Inflammatory macrophage treated with lipopolysaccharide for 4 hours (primary cell): ENCODE results near the gene DTNB.
"Not testable (repeated sequence)": the region's sequence is repeated elsewhere in the genome, so short reads cannot be mapped to it uniquely, and the experiment has no call there.

Source experiments
- DNase-seq: peaks from one replicate; pipeline ENCODE4 v3.0.0-alpha.2; 2020

DTNB gene

DNA sequence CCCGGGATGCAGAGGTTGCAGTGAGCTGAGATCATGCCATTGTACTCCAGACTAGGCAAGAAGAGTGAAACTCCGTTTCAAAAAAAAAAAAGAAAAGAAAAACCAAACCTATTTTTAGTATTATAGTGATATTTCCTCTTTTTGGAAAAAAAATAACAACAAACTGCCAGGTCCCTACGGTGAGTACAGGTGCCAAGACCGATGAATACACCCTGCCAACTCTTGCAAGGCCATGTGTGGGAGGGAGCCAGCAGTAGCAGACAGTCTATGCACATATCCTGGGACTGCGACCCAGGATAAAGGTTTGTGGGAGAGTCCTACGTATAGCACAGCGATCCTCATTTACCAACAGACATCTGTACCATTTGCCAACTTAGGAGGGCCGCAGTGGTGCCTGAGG lies 262.1 kb downstream of the DTNB start:
- DNase-seq = no peak

DNA sequence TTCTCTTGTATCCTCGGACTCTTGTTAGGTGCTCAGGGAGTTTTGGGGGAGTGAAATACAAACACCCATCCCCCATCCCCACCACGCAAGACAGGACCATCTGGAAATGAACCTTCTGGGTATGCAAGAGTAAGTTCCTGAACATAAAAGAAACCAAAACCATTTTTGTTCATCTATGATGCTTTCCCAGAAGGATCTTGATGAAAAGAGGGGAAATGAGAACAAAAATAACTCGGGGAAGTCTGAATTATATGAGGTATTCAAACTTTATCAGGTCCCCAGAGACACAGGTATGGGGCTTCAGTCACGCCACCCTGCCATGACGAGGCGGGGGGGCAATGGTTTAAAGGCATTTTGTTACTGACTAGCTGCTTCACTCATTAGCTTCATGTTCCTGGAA lies 263.0 kb downstream of the DTNB start:
- DNase-seq = peak; percentile 31

DNA sequence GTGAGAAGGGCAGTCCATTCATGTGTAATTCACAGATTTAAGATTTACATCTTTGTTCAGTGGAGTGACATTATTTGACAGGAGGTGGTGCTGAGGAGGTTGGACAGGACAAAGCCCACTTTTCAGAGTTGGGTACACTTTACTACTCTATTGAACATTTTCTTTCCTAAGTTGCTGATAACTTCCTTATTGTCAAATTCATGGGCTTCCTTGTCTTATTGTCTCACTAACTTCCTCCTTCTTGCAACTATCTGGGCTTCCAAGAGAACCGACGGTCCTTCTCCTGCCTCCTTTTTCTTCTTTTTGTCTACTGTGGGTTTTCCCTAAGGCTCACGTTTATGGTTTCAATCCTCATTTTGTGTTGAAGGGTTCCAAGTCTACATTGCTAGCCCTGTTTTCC lies 263.9 kb downstream of the DTNB start:
- DNase-seq = peak; percentile 21

DNA sequence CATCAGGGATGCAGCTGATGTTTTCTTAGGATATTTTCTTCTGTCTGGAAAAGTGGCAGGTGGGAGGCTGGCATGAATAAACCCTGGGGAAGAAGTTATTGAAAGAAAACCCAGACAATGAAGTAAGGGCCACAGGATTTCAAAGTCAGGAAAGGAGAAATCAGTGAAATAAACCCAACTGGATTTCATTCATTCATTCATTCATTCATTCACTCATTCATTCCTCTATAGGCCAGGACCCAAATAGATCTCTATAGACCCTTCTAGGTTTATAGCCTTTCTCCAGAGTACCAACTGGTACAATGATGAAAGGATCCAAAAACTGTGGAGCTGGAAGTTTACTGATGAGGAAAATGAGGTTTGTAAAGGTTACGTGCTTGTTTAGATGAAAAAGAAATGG lies 264.3 kb downstream of the DTNB start:
- DNase-seq = no peak

DNA sequence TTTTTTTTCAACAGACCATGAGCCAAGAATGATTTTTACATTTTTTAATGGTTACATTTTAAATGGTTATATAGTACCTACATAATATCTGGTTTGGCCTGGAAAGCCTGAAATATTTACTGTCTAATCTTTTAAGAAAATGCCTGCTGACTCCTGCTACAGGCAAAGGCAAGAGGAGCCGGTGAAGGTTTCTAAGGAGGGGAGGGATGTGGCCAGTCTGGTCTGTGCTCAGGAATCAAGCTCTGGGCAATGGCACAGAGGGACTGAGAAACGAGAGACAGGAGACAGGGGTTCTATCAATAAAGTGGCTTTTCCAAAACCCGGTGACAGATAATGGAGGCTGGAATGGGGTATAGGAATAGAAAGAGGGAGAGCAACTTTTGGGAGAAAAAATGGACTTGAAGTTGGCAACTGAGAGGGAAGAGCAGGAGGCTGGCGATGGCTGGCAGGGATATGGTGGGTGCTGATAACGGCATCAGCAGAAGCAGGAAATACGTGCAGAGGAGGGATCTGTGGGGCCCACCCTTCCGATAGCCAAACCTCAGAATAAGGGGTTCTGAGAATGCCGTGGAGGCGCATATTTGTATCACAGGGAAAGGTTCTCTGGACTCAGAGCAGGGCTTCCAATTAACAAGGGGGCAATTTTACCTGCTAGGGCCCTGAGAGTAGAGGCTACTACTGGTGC lies 267.6 kb downstream of the DTNB start:
- DNase-seq = no peak

DNA sequence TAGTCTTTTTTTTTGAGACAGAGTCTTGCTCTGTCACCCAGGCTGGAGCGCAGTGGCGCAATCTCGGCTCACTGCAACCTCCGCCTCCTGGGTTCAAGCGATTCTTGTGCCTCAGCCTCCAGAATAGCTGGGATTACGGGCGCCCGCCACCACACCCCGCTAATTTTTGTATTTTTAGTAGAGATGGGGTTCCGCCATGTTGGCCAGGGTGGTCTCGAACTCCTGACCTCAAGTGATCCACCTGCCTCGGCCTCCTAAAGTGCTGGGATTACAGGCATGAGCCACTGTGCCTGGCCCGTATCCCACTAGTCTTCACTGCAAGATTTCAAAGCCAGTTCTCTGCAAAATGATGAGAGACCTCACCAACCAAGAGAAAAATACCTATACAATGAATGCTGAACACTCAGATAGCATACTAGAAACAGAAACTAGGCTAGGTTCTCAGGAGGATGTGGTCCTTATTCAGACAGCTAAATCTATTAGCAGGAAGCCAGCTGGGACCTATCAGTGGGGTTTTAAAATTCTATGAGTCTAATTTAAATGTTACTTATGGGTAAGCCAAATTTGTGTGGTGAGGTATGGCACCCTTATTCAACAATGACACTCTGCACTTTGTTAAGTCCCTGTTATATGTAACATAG lies 270.1 kb downstream of the DTNB start:
- not testable (repeated sequence) for DNase-seq

DNA sequence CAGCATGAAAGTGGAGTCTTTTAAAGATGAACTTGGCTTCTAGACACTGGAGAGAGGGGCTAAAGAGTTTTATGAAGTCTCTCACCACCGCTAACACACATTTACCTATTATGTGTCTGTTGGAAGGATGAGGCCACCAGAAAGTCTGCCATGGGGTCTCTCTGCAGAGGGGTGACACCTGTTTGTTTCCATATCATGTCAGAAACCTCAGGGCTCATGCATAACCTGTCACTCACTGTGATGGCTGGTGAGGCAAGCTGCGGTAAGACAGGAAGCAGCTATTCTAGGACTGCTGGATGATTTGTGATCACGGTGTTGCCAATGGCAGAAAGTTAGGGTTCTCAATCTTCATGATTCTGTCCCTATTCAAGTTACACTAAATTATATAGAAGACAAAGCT lies 270.9 kb downstream of the DTNB start:
- no peak for DNase-seq

DNA sequence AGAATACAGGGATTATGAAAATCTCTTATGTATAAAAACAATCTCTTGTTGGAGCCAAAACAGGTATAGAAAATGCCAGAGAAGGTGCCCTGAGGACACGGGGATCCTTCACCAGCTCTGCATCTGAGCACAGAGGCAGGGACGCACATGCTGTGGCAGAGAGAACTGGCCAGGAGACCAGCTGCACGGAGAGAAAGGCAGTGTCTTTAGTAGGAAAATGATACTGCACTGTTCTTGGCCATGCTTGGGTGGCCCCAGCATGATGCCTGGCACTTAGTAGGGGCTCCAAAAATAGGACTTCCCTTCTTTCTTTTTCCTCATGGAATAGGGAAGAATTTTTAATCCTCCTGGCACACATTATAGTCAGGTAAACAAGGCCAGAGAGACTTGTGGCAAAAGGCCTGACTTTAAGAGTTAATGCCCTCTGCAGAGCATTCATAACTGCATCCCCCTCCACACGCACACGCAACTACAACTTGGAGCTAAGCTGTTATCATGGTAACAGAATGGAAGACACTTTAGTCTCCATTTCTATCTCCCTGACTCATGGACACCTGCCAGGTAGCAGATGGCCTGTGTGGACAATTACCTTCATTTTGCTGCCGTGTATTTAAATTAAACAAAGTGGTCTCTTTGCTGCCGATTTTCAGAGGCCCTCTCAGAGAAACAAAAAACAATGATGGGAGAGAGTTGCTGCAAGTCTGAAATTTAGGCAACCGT lies 271.9 kb downstream of the DTNB start:
- DNase-seq = no peak

DNA sequence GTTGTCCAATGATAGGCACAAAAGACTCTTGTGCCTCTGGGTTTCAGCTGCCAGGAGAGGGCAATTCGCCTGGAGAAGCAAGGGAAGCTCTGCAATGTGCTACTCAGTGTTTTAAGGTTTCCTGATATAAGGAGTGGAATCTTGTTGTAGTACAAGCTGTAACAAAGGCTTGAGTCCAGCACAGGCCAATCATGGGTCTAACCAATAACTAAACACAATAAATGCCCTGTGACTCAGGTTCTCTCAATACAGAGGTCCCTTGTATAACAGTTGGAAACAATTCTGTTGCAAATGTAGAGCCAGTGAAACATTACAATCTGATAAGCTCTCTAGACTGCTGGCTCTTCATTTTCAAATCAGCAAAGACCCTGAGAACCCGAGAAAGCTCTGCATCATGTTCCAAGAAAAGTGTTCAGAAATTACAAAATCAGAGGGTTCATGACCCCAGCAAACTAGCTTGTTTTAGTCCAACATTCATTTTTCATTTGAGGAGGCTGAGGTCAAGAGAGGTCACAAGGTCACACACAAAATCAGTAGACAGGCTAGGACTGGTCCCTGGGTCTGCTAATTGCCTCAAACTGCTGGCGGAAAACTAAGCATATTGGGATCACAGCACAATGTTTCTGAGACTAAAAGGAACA lies 272.7 kb downstream of the DTNB start:
- no peak for DNase-seq

DNA sequence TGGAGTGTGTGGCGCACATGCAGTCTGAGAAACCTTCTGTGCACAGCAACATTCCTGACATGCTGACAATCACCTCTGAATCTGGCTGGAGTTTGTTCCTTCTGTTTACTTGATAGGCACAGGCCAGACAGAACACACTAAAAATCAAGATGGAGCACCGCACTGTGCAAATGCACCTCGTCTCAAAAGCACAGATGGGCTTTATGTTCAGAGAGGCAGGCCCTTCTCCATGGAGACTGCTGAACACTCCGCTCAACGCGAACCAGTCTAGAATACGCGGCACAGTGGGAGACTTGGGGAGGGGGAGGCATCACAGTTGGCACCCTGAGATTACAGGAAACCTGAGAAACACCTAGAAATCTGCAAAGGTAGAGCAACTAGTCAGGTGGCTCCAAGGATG lies 273.2 kb downstream of the DTNB start:
- no peak for DNase-seq

DNA sequence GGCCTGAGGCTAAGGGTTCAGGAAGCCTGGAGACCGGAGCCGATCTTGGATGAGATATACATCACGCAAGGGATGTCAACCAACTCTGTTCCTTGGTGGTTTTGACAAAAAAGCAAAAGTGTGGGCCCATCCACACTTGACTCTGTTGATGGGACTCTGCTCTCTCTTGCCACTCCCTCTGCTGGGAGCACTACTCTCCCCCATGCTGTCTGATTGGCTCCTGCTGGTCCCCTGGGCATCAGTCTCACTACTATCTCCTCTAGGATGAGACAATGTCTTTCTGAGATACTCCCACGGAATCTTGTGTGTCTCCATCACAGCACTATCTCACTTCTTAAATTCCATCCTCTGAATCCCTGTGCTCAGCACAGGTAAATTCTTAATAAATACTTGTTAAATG lies 274.8 kb downstream of the DTNB start:
- no peak for DNase-seq

DNA sequence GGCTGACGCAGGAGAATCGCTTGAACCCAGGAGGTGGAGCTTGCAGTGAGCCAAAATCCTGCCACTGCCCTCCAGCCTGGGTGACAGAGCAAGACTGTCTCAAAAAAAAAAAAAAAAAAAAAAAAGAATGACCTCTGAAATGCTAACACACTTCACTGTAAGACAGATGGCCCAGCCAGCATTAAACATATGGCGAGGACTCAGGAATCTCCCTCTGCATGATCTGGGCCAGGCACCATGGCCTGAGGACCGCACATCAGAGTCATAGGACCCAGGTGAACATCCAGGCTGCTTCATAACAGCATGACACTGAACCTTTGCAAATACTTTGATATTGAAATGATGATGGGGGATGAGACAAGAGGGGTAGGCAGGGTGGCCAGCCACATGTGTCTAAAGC lies 275.6 kb downstream of the DTNB start:
- no peak for DNase-seq

DNA sequence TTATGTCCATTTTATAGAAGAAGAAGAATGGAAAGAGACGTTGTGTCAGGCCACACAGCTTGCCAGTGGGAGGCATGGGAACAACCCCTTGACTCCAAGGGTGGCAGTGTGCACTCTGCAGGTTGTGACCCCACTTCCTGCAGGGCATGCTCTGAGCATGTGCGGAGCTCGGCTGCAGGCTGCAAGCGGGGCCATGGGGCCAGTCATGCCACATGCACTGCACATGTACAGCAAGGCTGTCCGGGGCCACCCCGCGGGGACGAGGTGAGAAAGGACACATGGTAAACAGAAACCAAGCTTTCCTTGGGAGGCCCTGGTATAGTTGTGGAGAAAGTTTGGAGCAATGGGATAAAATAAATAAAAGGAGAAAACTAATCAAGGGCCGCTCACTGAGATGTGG lies 284.2 kb downstream of the DTNB start:
- DNase-seq = no peak

DNA sequence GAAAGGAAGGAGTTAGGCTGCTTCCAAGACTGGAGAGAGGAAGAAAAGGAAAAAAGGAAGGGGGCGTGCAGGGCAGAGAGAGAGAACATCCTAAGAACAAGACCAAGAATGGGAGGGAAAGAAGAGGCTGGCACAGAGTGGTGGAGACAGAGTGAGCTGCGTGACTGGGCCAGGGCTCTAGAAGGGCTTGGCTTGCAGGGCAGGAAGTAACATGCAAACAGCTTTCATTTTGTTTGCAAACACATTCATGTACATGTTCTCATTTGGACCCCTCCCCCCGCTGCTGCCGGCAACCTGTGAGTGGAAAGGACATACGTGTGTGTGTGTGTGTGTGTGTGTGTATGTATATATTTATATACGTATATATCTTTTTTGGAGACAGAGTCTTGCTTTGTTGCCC lies 284.9 kb downstream of the DTNB start:
- DNase-seq = no peak

DNA sequence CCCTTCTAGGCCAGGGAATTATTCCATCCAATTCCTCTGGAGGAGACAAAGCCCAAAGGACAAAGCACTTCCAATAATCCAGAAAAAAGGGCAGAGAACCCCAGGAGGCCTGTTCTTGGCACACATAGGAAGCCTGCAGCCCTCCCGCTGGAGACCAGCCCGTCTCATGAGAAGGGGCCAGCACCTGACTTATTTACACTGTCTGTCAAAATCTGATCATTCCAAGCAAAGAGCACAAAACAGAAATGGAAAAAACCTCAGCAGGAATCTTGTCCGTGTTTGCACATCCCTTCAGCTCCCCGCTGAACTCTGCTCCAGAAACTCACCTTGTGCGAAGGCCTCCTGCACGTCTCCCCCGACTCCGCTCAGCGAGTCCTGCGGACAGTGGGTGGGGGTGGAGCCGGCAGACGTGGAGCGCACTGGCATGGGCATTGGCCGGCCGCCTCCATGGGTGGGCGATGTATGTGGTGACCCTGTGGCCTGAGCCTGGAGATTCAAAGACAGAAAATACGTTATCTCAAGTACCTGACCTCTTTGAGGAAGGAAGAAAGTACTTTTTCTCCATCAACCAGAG lies 285.4 kb downstream of the DTNB start:
- no peak for DNase-seq

DNA sequence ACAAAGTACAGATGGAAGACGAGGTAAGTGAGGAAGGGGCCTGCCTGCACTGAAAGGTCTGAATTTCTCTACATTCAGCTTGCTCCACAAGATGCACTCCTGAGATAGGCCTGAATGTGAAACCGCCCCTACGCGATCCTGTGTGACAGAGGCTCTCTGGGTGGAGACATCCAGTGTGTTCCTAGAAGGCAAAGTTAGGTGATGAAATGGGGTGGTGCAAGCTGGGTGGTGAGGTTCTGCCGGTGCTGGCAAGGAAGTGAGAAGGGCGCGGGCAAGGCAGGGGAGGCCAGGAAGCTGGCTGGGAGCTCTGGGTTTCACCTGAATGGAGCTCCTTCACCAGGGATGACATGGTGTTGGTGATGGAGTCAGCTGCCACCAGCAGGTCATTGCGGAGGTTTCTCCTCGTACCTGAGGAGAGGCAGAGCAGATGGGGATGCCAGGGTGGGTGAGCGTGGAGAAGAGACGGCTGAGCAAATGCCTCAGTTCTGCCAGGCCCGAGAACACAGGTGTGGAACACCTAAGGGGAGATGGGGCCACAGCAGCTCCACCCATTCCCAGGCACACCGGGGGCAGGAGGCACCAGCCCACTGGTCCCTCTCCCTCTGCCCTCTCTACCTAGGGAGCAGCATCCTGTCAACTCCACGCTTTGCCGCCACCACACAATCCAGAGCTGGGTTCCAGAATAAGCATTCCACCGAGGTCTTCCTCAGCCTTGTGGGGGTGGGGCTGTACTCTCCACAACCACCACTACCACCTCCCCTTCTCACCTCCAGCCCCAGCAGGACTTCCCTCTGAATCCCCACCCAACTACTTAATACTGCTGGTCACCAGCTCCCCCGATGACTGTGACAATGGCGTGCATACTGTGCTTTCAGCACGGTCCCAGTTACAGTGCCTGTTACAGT lies 286.2 kb downstream of the DTNB start:
- peak; percentile 21 for DNase-seq

DNA sequence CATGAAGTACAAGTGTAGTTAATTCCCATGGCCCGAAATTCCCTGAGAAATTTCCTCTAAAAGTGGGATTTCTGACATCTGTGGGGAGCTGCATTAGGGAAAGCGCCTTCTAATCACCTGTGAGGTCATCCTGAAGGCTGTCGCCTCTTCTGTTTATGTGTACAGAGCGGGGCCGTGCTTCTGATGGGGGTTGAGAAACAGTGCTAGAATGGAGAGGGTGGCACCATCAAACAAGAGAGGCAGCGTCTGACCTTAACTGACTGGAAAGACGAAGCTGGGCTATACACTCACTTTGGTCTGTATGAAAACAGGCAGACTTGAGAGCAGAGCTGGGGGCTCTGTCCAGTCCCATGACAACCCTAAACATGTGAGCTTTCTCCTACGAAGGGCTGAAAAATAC lies 287.5 kb downstream of the DTNB start:
- no peak for DNase-seq

DNA sequence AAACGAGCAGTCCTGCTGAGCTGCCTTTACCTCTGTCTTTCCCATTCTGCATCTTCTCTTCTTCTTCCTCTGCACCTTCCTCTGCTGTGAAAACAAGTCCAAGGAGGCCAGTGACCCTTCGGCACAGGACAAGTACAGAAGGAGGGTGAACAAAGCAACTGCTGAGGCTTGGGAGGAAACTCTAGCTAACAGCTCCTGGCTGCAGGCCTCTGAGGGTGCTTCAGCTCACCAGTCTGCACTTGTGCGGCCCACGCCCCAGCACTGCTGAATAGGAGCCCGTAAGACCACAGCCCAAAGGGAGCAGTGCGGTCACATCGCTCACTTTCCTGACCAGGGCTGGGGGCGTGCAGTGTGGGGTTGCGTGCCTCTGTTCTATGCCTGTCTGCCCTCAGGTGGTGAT lies 289.6 kb downstream of the DTNB start:
- no peak for DNase-seq

DNA sequence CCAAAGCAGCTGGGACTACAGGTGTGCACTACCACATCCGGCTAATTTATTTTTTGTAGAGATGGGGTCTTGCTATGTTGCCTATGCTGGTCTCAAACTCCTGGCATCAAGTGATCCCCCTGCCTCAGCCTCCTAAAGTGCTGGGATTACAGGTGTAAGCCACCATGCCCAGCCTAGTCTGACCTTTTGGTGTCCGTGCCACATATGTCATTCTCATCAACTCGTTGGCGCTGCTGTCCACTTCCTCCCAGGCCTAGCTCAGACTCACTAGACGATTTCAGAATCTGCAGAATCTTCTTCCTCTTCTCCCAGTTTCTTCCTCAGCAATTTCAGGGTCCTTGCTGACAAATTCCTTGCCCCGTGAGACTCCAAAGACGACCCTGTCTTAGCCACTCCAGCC lies 291.9 kb downstream of the DTNB start:
- peak; percentile 43 for DNase-seq

DNA sequence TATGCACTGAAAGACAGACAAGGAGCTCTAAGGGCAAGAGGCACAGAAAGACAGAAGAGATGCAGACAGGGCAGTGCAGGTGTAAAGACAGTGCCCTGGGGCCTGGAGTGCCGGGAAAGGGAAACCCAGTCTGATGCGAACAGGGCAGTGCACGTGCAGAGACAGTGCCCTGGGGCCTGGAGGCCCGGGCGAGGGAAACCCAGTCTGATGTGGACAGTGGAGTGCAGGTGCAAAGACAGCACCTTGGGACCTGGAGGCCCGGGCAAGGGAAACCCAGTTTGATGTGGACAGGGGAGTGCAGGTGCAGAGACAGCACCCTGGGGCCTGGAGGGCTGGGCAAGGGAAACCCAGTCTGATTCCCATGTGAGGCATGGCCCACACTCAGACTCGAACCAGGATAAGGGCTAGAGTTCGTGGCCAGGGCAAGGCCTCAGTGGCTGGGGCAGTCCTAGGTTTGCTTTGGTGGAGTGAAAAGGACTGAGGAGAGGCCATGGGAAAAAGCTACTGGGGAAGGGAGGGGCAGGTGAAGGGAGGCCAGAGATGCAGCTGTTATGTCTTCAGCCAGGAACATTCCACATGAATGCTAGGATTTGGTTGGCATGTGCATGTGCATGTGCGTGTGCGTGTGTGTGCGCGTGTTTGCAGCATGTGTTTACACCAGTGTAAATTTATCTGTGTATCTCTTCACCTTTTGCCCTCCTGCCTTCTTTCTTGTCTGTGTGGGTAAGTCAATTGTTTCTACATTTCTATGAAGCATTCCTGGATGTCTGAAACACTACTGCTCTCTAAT lies 292.6 kb downstream of the DTNB start:
- DNase-seq = no peak

DNA sequence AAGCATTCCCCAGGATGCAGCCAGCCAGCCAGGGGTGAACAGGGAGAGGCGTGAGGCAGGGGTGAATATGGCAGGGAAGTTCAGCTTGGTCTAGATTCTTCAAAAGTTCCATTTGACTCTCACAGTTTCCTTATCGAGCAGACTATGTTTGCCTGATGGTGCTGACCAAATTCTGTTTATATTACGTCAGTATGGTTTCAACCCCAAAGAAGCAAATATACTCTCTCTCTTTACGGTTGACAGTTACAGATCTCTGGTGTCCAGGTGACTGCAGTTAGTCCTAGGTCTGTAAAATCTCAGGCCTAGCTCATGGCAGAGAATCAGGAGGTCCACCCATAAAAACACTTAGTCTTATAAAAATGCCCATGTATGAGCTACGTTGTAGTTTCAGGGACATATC lies 293.4 kb downstream of the DTNB start:
- DNase-seq = no peak

DNA sequence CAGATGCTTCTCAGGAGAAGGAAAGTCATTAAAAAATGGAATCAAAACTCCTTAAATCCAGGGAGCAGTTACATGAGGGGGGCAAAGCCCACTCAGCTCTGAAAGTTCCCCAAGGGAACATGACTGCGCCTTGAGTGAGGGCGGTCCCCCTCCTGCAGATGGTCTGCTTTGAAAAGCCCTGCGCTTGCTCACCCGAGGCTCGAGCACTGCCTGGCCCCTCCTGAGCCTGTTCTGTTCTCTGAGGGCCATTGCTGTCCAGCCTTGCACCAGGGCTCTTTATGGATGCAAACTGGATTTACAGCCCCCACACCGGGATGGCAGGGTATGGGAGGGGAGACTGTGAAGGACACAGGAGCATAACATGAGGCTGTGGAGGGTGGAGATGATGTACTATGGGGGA lies 293.8 kb downstream of the DTNB start:
- DNase-seq = no peak
